Inflammatory macrophage treated with lipopolysaccharide for 4 hours (primary cell): Measurements from ENCODE around the gene SLC35F6.

Source experiments
- DNase-seq: peaks from one replicate; pipeline ENCODE4 v3.0.0-alpha.2; 2020

The SLC35F6 gene

GRCh38 chr2:26764078-26764887 is at the start of gene SLC35F6:
Gene SLC35F6 (plus strand): TSS chr2:26764284. CDS start chr2:26764350, 66 bp downstream.
- DNase-seq = peak; percentile 86

GRCh38 chr2:26715528-26716270 is 48.4 kb upstream of the SLC35F6 start:
- no peak for DNase-seq

GRCh38 chr2:26716340-26716739 is 47.7 kb upstream of the SLC35F6 start:
- DNase-seq = no peak

- no peak for DNase-seq
These were observed 47.3 kb upstream of the SLC35F6 start for GRCh38 chr2:26716769-26717168.

GRCh38 chr2:26717362-26717761 is 46.7 kb upstream of the SLC35F6 start:
- DNase-seq = no peak

GRCh38 chr2:26718949-26719686 is 45.0 kb upstream of the SLC35F6 start:
- DNase-seq = no peak

GRCh38 chr2:26720322-26721114 is 43.6 kb upstream of the SLC35F6 start:
- DNase-seq = no peak

- DNase-seq = no peak
These were observed 42.7 kb upstream of the SLC35F6 start for GRCh38 chr2:26721115-26722032.

- DNase-seq = no peak
These were observed 41.8 kb upstream of the SLC35F6 start for GRCh38 chr2:26722328-26722727.

- DNase-seq = no peak
These were observed 41.2 kb upstream of the SLC35F6 start for GRCh38 chr2:26722911-26723310.

GRCh38 chr2:26723475-26723874 is 40.6 kb upstream of the SLC35F6 start:
- DNase-seq = no peak

- no peak for DNase-seq
These were observed 39.9 kb upstream of the SLC35F6 start for GRCh38 chr2:26723991-26724750.

GRCh38 chr2:26724784-26725520 is 39.1 kb upstream of the SLC35F6 start:
- no peak for DNase-seq

GRCh38 chr2:26725521-26725820 is 38.6 kb upstream of the SLC35F6 start:
- DNase-seq = no peak

- no peak for DNase-seq
These were observed 37.9 kb upstream of the SLC35F6 start for GRCh38 chr2:26726228-26726627.

- DNase-seq = peak; percentile 4
These were observed 36.2 kb upstream of the SLC35F6 start for GRCh38 chr2:26727641-26728561.

- no peak for DNase-seq
These were observed 34.8 kb upstream of the SLC35F6 start for GRCh38 chr2:26729311-26729710.

- no peak for DNase-seq
These were observed 33.3 kb upstream of the SLC35F6 start for GRCh38 chr2:26730549-26731344.
